ENCODE results near the gene RBBP8NL. TPM values are rescaled to one million over a fixed set of nuclear protein-coding genes. Genes with fewer than 3 reads are reported as not detected.

RBBP8NL gene
- total RNA-seq, 1 experiment from 2014 or later = 0.28 TPM

GRCh38 chr20:62424249-62425107 lies 2.9 kb downstream of the RBBP8NL start:
- H3K4ac ChIP-seq (ENCODE audit: low read depth, low read length) = no peak overlapping the region
- H2AFZ ChIP-seq (ENCODE audit: low read length) = no peak overlapping the region
- H3K79me1 ChIP-seq (ENCODE audit: insufficient read depth, low read depth, low read length, poor library complexity, severe bottlenecking) = no peaks in the 10 kb centered on the region
- H2BK5ac ChIP-seq (ENCODE audit: insufficient read length, low read length) = no peak overlapping the region
- H3K4me1 Mint-ChIP-seq = peaks cover 15 to 51% of the 10 kb centered on the region in 2 experiments
- no CpG with 5 or more reads among the region's 23 CpGs for WGBS (ENCODE audit: extremely low coverage, insufficient read length, low lambda C conversion rate)
- no peak overlapping the region for H3K56ac ChIP-seq (ENCODE audit: insufficient read length, low read depth, low read length)
- no peak overlapping the region for H3K9ac ChIP-seq (ENCODE audit: extremely low read depth, insufficient read length, low read length)
- no peak overlapping the region for H3T11ph ChIP-seq (ENCODE audit: low read length)
- no peak overlapping the region for H3K18ac ChIP-seq (ENCODE audit: insufficient read length, low read depth, low read length)
- H3K4me3 Mint-ChIP-seq = no peak overlapping the region
- H2BK120ac ChIP-seq (ENCODE audit: low read depth, low read length, poor library complexity, severe bottlenecking) = no peak overlapping the region
- H3K36me3 Mint-ChIP-seq (ENCODE audit: insufficient read depth in 1 of 3, low read depth in 3 of 3) = peaks cover 0 to 4% (median 4%) of the 10 kb centered on the region in 3 experiments; a peak in 1 of 7 replicates
- no peak overlapping the region for H3K4me2 ChIP-seq (ENCODE audit: insufficient read depth, insufficient read length, low read length)
- no peaks in the 10 kb centered on the region for H3K79me2 ChIP-seq (ENCODE audit: insufficient read depth, low read length)
- H3K14ac ChIP-seq (ENCODE audit: insufficient read depth, low read length) = no peak overlapping the region
- H2AK5ac ChIP-seq (ENCODE audit: insufficient read length, low read length) = no peak overlapping the region
- H3K23me2 ChIP-seq (ENCODE audit: insufficient read length, low read depth, low read length, poor library complexity, severe bottlenecking) = no peaks in the 10 kb centered on the region
- H3K27ac ChIP-seq (ENCODE audit: insufficient read length, low read depth, low read length) = no peak overlapping the region
- no peak overlapping the region for H2BK20ac ChIP-seq (ENCODE audit: low read depth, low read length, poor library complexity, severe bottlenecking)
- H4K5ac ChIP-seq (ENCODE audit: insufficient read length, low read depth, low read length) = no peak overlapping the region
- no peak overlapping the region for H2BK15ac ChIP-seq (ENCODE audit: low read depth, low read length)
- no peak overlapping the region for H2BK12ac ChIP-seq (ENCODE audit: insufficient read length, low read depth, low read length)
- no peak for DNase-seq
- no peak overlapping the region for H4K91ac ChIP-seq (ENCODE audit: insufficient read length, low read depth, low read length)
- no peak overlapping the region for H3K27ac Mint-ChIP-seq
- H3K4me1 ChIP-seq (ENCODE audit: insufficient read depth, low read length) = peaks cover 3% of the 10 kb centered on the region; the same call in 1 of the 2 replicates
- H3K27me3 Mint-ChIP-seq (ENCODE audit: low read depth) = no peaks in the 10 kb centered on the region; the same call in 1 of the 2 replicates
- H3K27me3 ChIP-seq (ENCODE audit: insufficient read depth, low read length) = no peaks in the 10 kb centered on the region
- H4K8ac ChIP-seq (replicated peaks; ENCODE audit: insufficient read length, low read depth, low read length) = no peak overlapping the region
- H3K23ac ChIP-seq (ENCODE audit: insufficient read length, low read depth, low read length) = no peak overlapping the region
- TF ChIP-seq CTCF (conservative IDR thresholded peaks at IDR 0.05) = no peak
- no peaks in the 10 kb centered on the region for H4K20me1 ChIP-seq (ENCODE audit: control insufficient read depth, insufficient read depth, insufficient read length)
- no peaks in the 10 kb centered on the region for H3K9me3 ChIP-seq (ENCODE audit: control insufficient read depth, low read depth, low read length)
- H3K9me3 Mint-ChIP-seq = peaks cover 3 to 5% of the 10 kb centered on the region in 2 experiments; a peak in 2 of 5 replicates

Data from H9 (cell line).